ENCODE data around the gene TFAM.
A peak's percentile ranks its signal among the peaks of the same experiment; 100 is the strongest.
"Not testable (repeated sequence)": the region's sequence is repeated elsewhere in the genome, so short reads cannot be mapped to it uniquely, and the experiment has no call there.

TFAM gene

GRCh38 chr10:58373442-58373827 is 11.8 kb upstream of the TFAM start:
- DNase-seq: no peak

- DNase-seq: no peak
Measured at GRCh38 chr10:58382489-58382995, 2.7 kb upstream of the TFAM start.

- DNase-seq: no peak
Measured at GRCh38 chr10:58384095-58384494, 1.1 kb upstream of the TFAM start.

GRCh38 chr10:58384544-58384998 is 639 bp upstream of the TFAM start:
- DNase-seq: no peak

GRCh38 chr10:58385784-58386112 is 538 bp downstream of the TFAM start:
- DNase-seq: no peak

GRCh38 chr10:58389024-58389423 is 3.8 kb downstream of the TFAM start:
- DNase-seq: no peak

GRCh38 chr10:58393317-58393716 is 8.1 kb downstream of the TFAM start:
- DNase-seq: no peak

GRCh38 chr10:58394471-58394870 is 9.3 kb downstream of the TFAM start:
- no peak for DNase-seq

GRCh38 chr10:58396057-58396456 is 10.8 kb downstream of the TFAM start:
- DNase-seq: no peak

GRCh38 chr10:58397830-58398229 is 12.6 kb downstream of the TFAM start:
- no peak for DNase-seq

GRCh38 chr10:58399410-58399809 is 14.2 kb downstream of the TFAM start:
- no peak for DNase-seq

- no peak for DNase-seq
Measured at GRCh38 chr10:58400609-58401008, 15.4 kb downstream of the TFAM start.

GRCh38 chr10:58404001-58404400 is 18.8 kb downstream of the TFAM start:
- no peak for DNase-seq

- DNase-seq: no peak
Measured at GRCh38 chr10:58409956-58410610, 24.9 kb downstream of the TFAM start.

GRCh38 chr10:58412502-58412961 is 27.3 kb downstream of the TFAM start:
- no peak for DNase-seq

GRCh38 chr10:58414270-58415041 is 29.2 kb downstream of the TFAM start:
- DNase-seq: peak; percentile 25

- no peak for DNase-seq
Measured at GRCh38 chr10:58415757-58416156, 30.5 kb downstream of the TFAM start.

GRCh38 chr10:58417902-58418301 is 32.7 kb downstream of the TFAM start:
- DNase-seq: not testable (repeated sequence)

- no peak for DNase-seq
Measured at GRCh38 chr10:58424176-58424575, 39.0 kb downstream of the TFAM start.

GRCh38 chr10:58428436-58428835 is 43.2 kb downstream of the TFAM start:
- DNase-seq: not testable (repeated sequence)

GRCh38 chr10:58431903-58432302 is 46.7 kb downstream of the TFAM start:
- no peak for DNase-seq

- no peak for DNase-seq
Measured at GRCh38 chr10:58433066-58433465, 47.9 kb downstream of the TFAM start.

GRCh38 chr10:58433571-58433970 is 48.4 kb downstream of the TFAM start:
- DNase-seq: no peak

GRCh38 chr10:58435297-58435985 is 50.2 kb downstream of the TFAM start:
- DNase-seq: no peak
